Osteoblast (primary cell): Measurements from ENCODE around the gene SLC9A5. TPM values are rescaled to one million over a fixed set of nuclear protein-coding genes. Genes with fewer than 3 reads are reported as not detected.

Experiments
- DNase-seq: peaks from one replicate; pipeline ENCODE4 v3.0.0; 2011; ENCODE audit warnings: low spot score, mixed read lengths; ENCODE audit not compliant: insufficient read length; ENCODE audit errors: missing footprints
- H2AFZ ChIP-seq: 2 replicates; pipeline ENCODE4 v1.6.0; 2011; ENCODE audit warnings: mild to moderate bottlenecking, low read length
- H3K27ac ChIP-seq: 2 replicates; pipeline ENCODE4 v1.5.1; 2011; ENCODE audit warnings: mild to moderate bottlenecking, low read depth, low read length, moderate library complexity
- H3K27me3 ChIP-seq: 2 replicates; pipeline ENCODE4 v1.6.0; 2012; ENCODE audit warnings: mild to moderate bottlenecking, control low read depth, inconsistent platforms, low read length, moderate library complexity; ENCODE audit not compliant: insufficient read depth
- H3K36me3 ChIP-seq: 2 replicates; pipeline ENCODE4 v1.5.1; 2011; ENCODE audit warnings: mild to moderate bottlenecking, low read length, control low read depth, moderate library complexity; ENCODE audit not compliant: insufficient read depth
- H3K4me1 ChIP-seq: 2 replicates; pipeline ENCODE4 v1.5.1; 2011; ENCODE audit warnings: mild to moderate bottlenecking, low read length, control low read depth, moderate library complexity; ENCODE audit not compliant: insufficient read depth
- H3K4me2 ChIP-seq: 2 replicates; pipeline ENCODE4 v1.6.0; 2011; ENCODE audit warnings: mild to moderate bottlenecking, low read length; ENCODE audit not compliant: insufficient read depth
- H3K4me3 ChIP-seq: fragments of 200-600 bp; sonication (generic); 3 replicates; pipeline ENCODE4 v1.5.1; 2012; ENCODE audit warnings: mild to moderate bottlenecking, low read length, inconsistent platforms; ENCODE audit not compliant: insufficient read depth
- H3K79me2 ChIP-seq: 2 replicates; pipeline ENCODE4 v1.6.0; 2012; ENCODE audit warnings: mild to moderate bottlenecking, low read length, control low read depth, inconsistent platforms; ENCODE audit not compliant: insufficient read depth
- H3K9me3 ChIP-seq: 2 replicates; pipeline ENCODE4 v1.5.1; 2011; ENCODE audit warnings: low read depth, low read length, control low read depth
- H4K20me1 ChIP-seq: 2 replicates; pipeline ENCODE4 v1.6.0; 2012; ENCODE audit warnings: mild to moderate bottlenecking, low read length, control low read depth; ENCODE audit not compliant: insufficient read depth
- CTCF ChIP-seq: IDR thresholded peaks from 2 replicates; pipeline ENCODE4 v1.5.1; 2011; ENCODE audit warnings: mild to moderate bottlenecking, low read depth, low read length, moderate library complexity; ENCODE audit errors: extremely low read depth
- total RNA-seq: library from RNA; depleted of rRNA; stranded (reverse); fragments of >200 nt; gene quantifications from 2 replicates; pipeline ENCODE4 v1.2.3, GENCODE V29; 2012

The SLC9A5 gene
- total RNA-seq, 1 donor: 3.6 TPM

- no peaks in the 10 kb centered on the region for H4K20me1 ChIP-seq
- peak; percentile 30 for DNase-seq
- H3K4me2 ChIP-seq: no peak overlapping the region
- no peak overlapping the region for H3K27ac ChIP-seq
- no peaks in the 10 kb centered on the region for H3K27me3 ChIP-seq
- H3K9me3 ChIP-seq: no peaks in the 10 kb centered on the region
- TF ChIP-seq CTCF: no peak
- no peak overlapping the region for H3K4me3 ChIP-seq
- H3K4me1 ChIP-seq: peaks cover 26% of the 10 kb centered on the region
- H2AFZ ChIP-seq: no peak overlapping the region
- H3K79me2 ChIP-seq: peaks cover 8% of the 10 kb centered on the region
- H3K36me3 ChIP-seq: peaks cover 30% of the 10 kb centered on the region
Observed at GRCh38 chr16:67282447-67282805, 33.6 kb downstream of the SLC9A5 start.

- Histone ChIP-seq H3K79me2 (peaks cover 8% of the 10 kb centered on the region), H4K20me1 (no peaks in the 10 kb centered on the region), H3K36me3 (peaks cover 30% of the 10 kb centered on the region), H3K4me2 (no peak overlapping the region), H3K4me1 (peaks cover 18% of the 10 kb centered on the region), H3K27ac (peak overlapping the region; percentile 39), H3K27me3 (no peaks in the 10 kb centered on the region), H2AFZ (no peak overlapping the region), H3K9me3 (no peaks in the 10 kb centered on the region), H3K4me3 (no peak overlapping the region)
- TF ChIP-seq CTCF: peak; percentile 17
- DNase-seq: peak; percentile 92
Observed at GRCh38 chr16:67283039-67283825, 34.5 kb downstream of the SLC9A5 start.

GRCh38 chr16:67283826-67284555 lies 35.2 kb downstream of the SLC9A5 start:
- peaks cover 34% of the 10 kb centered on the region for H3K36me3 ChIP-seq
- H3K4me3 ChIP-seq: no peak overlapping the region
- peak overlapping the region; percentile 39 for H3K27ac ChIP-seq
- no peak for TF ChIP-seq CTCF
- peaks cover 8% of the 10 kb centered on the region for H3K79me2 ChIP-seq
- peak; percentile 86 for DNase-seq
- peaks cover 12% of the 10 kb centered on the region for H3K4me1 ChIP-seq
- no peaks in the 10 kb centered on the region for H4K20me1 ChIP-seq
- H3K4me2 ChIP-seq: no peak overlapping the region
- H3K9me3 ChIP-seq: no peaks in the 10 kb centered on the region
- H2AFZ ChIP-seq: no peak overlapping the region
- no peaks in the 10 kb centered on the region for H3K27me3 ChIP-seq
